Smooth muscle cell (in vitro differentiated cells): ENCODE measurements around the gene GID4. TPM values are rescaled to one million over a fixed set of nuclear protein-coding genes. Genes with fewer than 3 reads are reported as not detected.

Experiments used
- DNase-seq: peaks from one replicate; lab custom pipeline; 2025; ENCODE audit not compliant: unreplicated experiment; lab: John Stamatoyannopoulos, UW
- H2AFZ ChIP-seq: fragments of 200-600 bp; sonication (generic); 2 replicates; pipeline ENCODE4 v1.6.0; 2016; ENCODE audit warnings: antibody characterized with exemption, low read depth, mild to moderate bottlenecking
- H3F3A ChIP-seq: fragments of 200-600 bp; sonication (generic); 2 replicates; pipeline ENCODE4 v1.6.0; 2017; ENCODE audit warnings: antibody characterized with exemption, low read depth
- H3K27ac ChIP-seq: fragments of 200-600 bp; sonication (generic); 2 replicates; pipeline ENCODE4 v1.5.1; 2016; ENCODE audit warnings: low read depth, mild to moderate bottlenecking
- H3K27me3 ChIP-seq: fragments of 200-600 bp; sonication (generic); 2 replicates; pipeline ENCODE4 v1.6.1; 2016; ENCODE audit warnings: low read depth, mild to moderate bottlenecking
- H3K36me3 ChIP-seq: fragments of 200-600 bp; sonication (generic); 2 replicates; pipeline ENCODE4 v1.5.1; 2016; ENCODE audit warnings: low read depth
- H3K4me1 ChIP-seq: fragments of 200-600 bp; sonication (generic); 2 replicates; pipeline ENCODE4 v1.5.1; 2016; ENCODE audit warnings: low read depth
- H3K4me2 ChIP-seq: fragments of 200-600 bp; sonication (generic); 2 replicates; pipeline ENCODE4 v1.6.0; 2016; ENCODE audit warnings: mild to moderate bottlenecking
- H3K4me3 ChIP-seq: fragments of 200-600 bp; sonication (generic); 2 replicates; pipeline ENCODE4 v1.5.1; 2016; ENCODE audit warnings: mild to moderate bottlenecking
- H3K79me2 ChIP-seq: fragments of 200-600 bp; sonication (generic); 2 replicates; pipeline ENCODE4 v1.6.0; 2016; ENCODE audit warnings: low read depth, mild to moderate bottlenecking
- H3K9ac ChIP-seq: fragments of 200-600 bp; sonication (generic); 2 replicates; pipeline ENCODE4 v1.6.0; 2016; ENCODE audit warnings: low read depth
- H3K9me3 ChIP-seq: fragments of 200-600 bp; sonication (generic); replicated peaks from 2 replicates; pipeline ENCODE4 v1.5.1; 2016; ENCODE audit warnings: low read depth
- H4K20me1 ChIP-seq: fragments of 200-600 bp; sonication (generic); 2 replicates; pipeline ENCODE4 v1.6.0; 2016; ENCODE audit warnings: low read depth
- CTCF ChIP-seq: fragments of 200-600 bp; sonication (generic); IDR thresholded peaks from 2 replicates; pipeline ENCODE4 v1.5.1; 2017; ENCODE audit warnings: borderline replicate concordance, mild to moderate bottlenecking, antibody characterized with exemption; ENCODE audit not compliant: insufficient read depth, poor library complexity, severe bottlenecking
- WGBS: methylation state at CpG from one replicate; pipeline ENCODE4 v1.1.7; 2016; ENCODE audit warnings: low lambda C conversion rate; 5-methylcytosine and 5-hydroxymethylcytosine counted together
- polyA plus RNA-seq: library from polyadenylated mRNA; unstranded; fragments of >200 nt; fragmentation: Nextera tagmentation; extraction: Ambion mirVana; gene quantifications from 2 replicates; pipeline ENCODE4 v1.2.1, GENCODE V29; 2016
- total RNA-seq: library from RNA; depleted of rRNA; stranded (reverse); fragments of >200 nt; gene quantifications from 2 replicates; pipeline ENCODE4 v1.2.3, GENCODE V29; 2014

GID4 gene
- total and polyA plus RNA-seq, 2 experiments from 2014 or later, result 6.1 to 7.7 TPM

DNA sequence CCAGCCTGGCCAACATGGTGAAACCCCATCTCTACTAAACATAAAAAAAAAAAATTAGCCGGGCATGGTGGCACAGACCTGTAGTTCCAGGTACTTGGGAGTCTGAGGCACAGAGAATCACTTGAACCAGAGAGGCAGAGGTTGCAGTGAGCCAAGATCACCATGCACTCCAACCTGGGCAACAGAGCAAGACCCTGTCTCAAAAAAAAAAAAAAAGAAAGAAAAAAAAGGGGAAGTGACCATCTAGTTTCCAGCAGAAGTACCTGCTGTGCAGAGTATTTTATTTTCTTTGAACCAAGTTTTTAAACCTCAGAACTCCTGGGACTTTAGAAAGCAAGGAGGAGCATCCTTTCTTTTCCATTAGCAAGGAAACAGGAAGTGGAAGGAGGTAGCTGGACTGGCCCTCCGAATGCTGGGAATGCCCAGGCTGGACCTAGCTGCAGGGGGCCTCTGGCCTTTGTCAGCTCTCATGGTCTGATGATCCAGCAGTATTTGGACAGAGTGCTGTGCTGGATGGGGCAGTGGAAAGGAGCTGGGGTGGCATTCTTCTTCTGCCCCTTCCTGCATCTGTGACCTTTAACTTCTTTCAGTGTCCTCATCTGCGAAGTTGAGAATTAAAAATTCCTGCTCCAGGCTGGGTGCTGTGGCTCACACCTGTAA lies 6.6 kb downstream of the GID4 start:
- Histone ChIP-seq H4K20me1 (peaks cover 26% of the 10 kb centered on the region), H3K4me1 (peaks cover 1% of the 10 kb centered on the region), H3K79me2 (peaks cover 27% of the 10 kb centered on the region), H3K27me3 (no peaks in the 10 kb centered on the region), H3K4me3 (no peak overlapping the region), H2AFZ (no peak overlapping the region), H3F3A (no peaks in the 10 kb centered on the region), H3K4me2 (no peak overlapping the region), H3K9ac (no peak overlapping the region), H3K27ac (no peak overlapping the region), H3K9me3 (no peaks in the 10 kb centered on the region), H3K36me3 (no peaks in the 10 kb centered on the region)
- 94% methylated on average over 3 of the region's 3 CpGs for WGBS
- DNase-seq, result no peak
- no peak for TF ChIP-seq CTCF

DNA sequence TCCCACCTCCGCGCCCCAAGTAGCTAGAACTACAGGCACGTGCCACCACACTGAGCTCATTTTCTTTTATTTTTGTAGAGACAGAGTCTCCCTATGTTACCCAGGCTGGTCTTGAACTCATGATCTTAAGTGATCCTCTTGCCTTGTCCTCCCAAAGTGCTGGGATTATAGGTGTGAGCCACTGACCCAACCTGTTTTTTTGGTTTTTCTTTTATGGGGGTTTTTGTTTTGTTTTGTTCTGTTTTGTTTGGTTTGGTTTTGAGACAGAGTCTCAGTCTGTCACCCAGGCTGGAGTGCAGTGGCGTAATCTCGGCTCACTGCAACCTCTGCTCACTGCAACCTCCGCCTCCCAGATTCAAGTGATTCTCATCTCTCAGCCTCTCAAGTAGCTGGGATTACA lies 16.4 kb downstream of the GID4 start:
- H3K9me3 ChIP-seq, result no peaks in the 10 kb centered on the region
- peaks cover 3% of the 10 kb centered on the region for H4K20me1 ChIP-seq
- DNase-seq, result no peak
- H3K4me1 ChIP-seq, result no peaks in the 10 kb centered on the region
- H3K27ac ChIP-seq, result no peak overlapping the region
- no peaks in the 10 kb centered on the region for H3F3A ChIP-seq
- no peaks in the 10 kb centered on the region for H3K27me3 ChIP-seq
- no peaks in the 10 kb centered on the region for H3K36me3 ChIP-seq
- TF ChIP-seq CTCF, result no peak
- no peaks in the 10 kb centered on the region for H3K79me2 ChIP-seq
- H3K9ac ChIP-seq, result no peak overlapping the region
- 97% methylated on average over 6 of the region's 6 CpGs for WGBS
- no peak overlapping the region for H3K4me2 ChIP-seq
- H2AFZ ChIP-seq, result no peak overlapping the region
- no peak overlapping the region for H3K4me3 ChIP-seq

GRCh38 chr17:18056214-18056613 lies 17.0 kb downstream of the GID4 start:
- DNase-seq, result no peak
- no peaks in the 10 kb centered on the region for H3K79me2 ChIP-seq
- WGBS, result 95% methylated on average over 3 of the region's 3 CpGs
- no peak overlapping the region for H3K27ac ChIP-seq
- no peaks in the 10 kb centered on the region for H3K4me1 ChIP-seq
- no peaks in the 10 kb centered on the region for H3K36me3 ChIP-seq
- no peaks in the 10 kb centered on the region for H4K20me1 ChIP-seq
- no peak overlapping the region for H3K4me3 ChIP-seq
- H3K9me3 ChIP-seq, result no peaks in the 10 kb centered on the region
- H2AFZ ChIP-seq, result no peak overlapping the region
- no peaks in the 10 kb centered on the region for H3F3A ChIP-seq
- no peaks in the 10 kb centered on the region for H3K27me3 ChIP-seq
- H3K4me2 ChIP-seq, result no peak overlapping the region
- no peak for TF ChIP-seq CTCF
- no peak overlapping the region for H3K9ac ChIP-seq

DNA sequence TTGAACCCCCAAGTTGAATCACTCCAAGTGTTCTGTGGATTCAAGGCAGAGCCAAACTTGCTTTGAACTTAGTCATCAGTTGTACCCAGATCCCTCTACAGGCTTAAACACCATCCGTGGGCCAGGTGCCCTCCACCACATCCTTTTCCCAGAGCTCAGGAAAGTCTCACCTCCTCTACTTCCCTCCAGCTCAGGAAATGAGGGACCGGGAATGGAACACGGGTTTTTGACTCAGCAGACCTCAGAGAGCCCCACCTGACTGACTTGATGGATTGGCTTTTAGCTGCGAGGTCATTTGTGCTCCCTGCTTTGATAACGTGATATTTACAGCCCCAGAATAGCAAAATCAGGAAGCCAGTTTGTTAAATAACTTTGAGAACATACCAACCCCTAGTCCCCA lies 20.1 kb downstream of the GID4 start:
- 97% methylated on average over 5 of the region's 5 CpGs for WGBS
- no peak overlapping the region for H3K27ac ChIP-seq
- H2AFZ ChIP-seq, result no peak overlapping the region
- no peak for TF ChIP-seq CTCF
- no peak overlapping the region for H3K4me2 ChIP-seq
- no peak for DNase-seq
- H3K4me3 ChIP-seq, result no peak overlapping the region
- H3F3A ChIP-seq, result no peaks in the 10 kb centered on the region
- no peaks in the 10 kb centered on the region for H3K4me1 ChIP-seq
- no peaks in the 10 kb centered on the region for H3K79me2 ChIP-seq
- no peaks in the 10 kb centered on the region for H3K36me3 ChIP-seq
- no peaks in the 10 kb centered on the region for H3K9me3 ChIP-seq
- no peak overlapping the region for H3K9ac ChIP-seq
- H4K20me1 ChIP-seq, result no peaks in the 10 kb centered on the region
- H3K27me3 ChIP-seq, result no peaks in the 10 kb centered on the region
